ENCODE measurements around the gene LSP1. TPM values are rescaled to one million over a fixed set of nuclear protein-coding genes. Genes with fewer than 3 reads are reported as not detected.

The LSP1 gene
- total and polyA plus RNA-seq, 2 of the 13 experiments (the other 11 are each of a cell fraction or from before 2014, with no cell fraction given), result 0.59 to 1.00 TPM

DNA sequence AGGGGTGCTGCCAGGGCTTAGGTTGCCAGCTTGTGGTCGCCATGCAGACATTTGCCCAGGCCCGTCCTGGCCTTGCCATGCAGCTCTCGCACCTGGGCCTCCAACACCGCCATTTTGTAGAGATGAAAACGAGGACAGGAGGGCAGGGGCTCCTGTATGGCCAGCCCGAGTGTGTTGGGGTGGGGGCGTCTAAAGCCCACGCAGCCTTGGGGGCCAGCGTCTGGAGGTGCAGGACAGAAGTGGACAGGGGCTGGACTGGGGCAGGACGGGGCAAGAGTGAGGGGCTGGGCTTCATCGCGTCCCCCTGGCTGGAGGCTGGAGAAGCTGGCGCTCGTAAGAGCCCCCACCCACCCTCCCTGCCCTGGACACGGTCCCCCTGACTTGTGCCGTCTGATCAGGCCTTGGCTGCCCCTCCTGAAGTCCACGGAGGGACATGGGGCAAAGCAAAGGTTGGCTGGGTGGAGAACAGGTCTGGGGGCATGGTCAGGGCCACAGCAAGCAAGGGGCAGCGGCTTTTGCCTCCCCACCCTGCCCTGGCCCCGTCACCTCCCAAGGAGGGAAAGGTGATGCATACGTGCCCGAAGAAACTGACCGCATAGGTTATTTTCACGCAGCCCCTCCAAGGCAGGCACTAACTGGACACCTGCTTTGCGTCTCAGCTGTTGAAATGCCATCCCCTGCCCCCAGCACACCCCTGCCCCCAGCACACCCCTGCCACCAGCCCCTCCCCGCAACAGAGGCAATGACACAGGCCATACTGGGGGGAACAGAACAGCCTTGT, 67.4 kb downstream of the LSP1 start:
- H3K4me1 ChIP-seq (ENCODE audit: insufficient read depth, low read length), result no peaks in the 10 kb centered on the region
- no peak overlapping the region for H3K27ac ChIP-seq (ENCODE audit: extremely low read length, insufficient read depth, low read length)
- no peak overlapping the region for H2AFZ ChIP-seq (ENCODE audit: low read length)
- FAIRE-seq, result no peak
- ChIA-PET CTCF (ENCODE audit: low intra/inter-chr PET ratio, low total read pairs) (no interaction called here), POLR2A (no interaction called here)
- ATAC-seq, result no peak
- no peaks in the 10 kb centered on the region for H4K20me1 ChIP-seq (ENCODE audit: insufficient read depth, low read length)
- intact Hi-C loops (cut with micrococcal nuclease; ENCODE audit: unreplicated experiment), result no loop called here
- no peak overlapping the region for H3K4me3 ChIP-seq (replicated peaks in 1 of 3; ENCODE audit: insufficient read depth in 1 of 3, low read depth in 2 of 3, low read length in 3 of 3)
- no peaks in the 10 kb centered on the region for H3K79me2 ChIP-seq (ENCODE audit: insufficient read depth, low read length)
- H3K9ac ChIP-seq (ENCODE audit: insufficient read depth, low read depth, low read length), result no peak overlapping the region
- no peaks in the 10 kb centered on the region for H3K9me3 ChIP-seq (ENCODE audit: low read length)
- TF ChIP-seq ZNF484 (CRISPR knock-in tag; IDR thresholded peaks at IDR 0.05; ENCODE audit: borderline replicate concordance, low read depth) (no peak), SIX4 (CRISPR knock-in tag; IDR thresholded peaks at IDR 0.05) (no peak), ZNF451 (CRISPR knock-in tag; IDR thresholded peaks at IDR 0.05) (no peak), NKX3-1 (CRISPR knock-in tag; IDR thresholded peaks at IDR 0.05) (no peak), ZNF510 (CRISPR knock-in tag; IDR thresholded peaks at IDR 0.05; ENCODE audit: low read depth) (no peak), YEATS4 (CRISPR knock-in tag; IDR thresholded peaks at IDR 0.05; ENCODE audit: borderline replicate concordance) (no peak), ZNF652 (CRISPR knock-in tag; IDR thresholded peaks at IDR 0.05; ENCODE audit: borderline replicate concordance, low read depth) (no peak), GZF1 (CRISPR knock-in tag; IDR thresholded peaks at IDR 0.05) (no peak), MAFG (CRISPR knock-in tag; IDR thresholded peaks at IDR 0.05) (no peak), ZNF431 (CRISPR knock-in tag; IDR thresholded peaks at IDR 0.05; ENCODE audit: borderline replicate concordance, low read depth) (no peak), IKZF4 (CRISPR knock-in tag; IDR thresholded peaks at IDR 0.05; ENCODE audit: borderline replicate concordance, low read depth, not compliant biosample characterization) (no peak), ZNF839 (CRISPR knock-in tag; IDR thresholded peaks at IDR 0.05; ENCODE audit: borderline replicate concordance) (no peak), FOXK1 (CRISPR knock-in tag; IDR thresholded peaks at IDR 0.05; ENCODE audit: borderline replicate concordance, low read depth) (no peak), NFYB (CRISPR knock-in tag; IDR thresholded peaks at IDR 0.05) (no peak), THYN1 (CRISPR knock-in tag; IDR thresholded peaks at IDR 0.05; ENCODE audit: borderline replicate concordance, low read depth) (no peak), RBFOX2 (IDR thresholded peaks at IDR 0.05; ENCODE audit: low read depth, low read length) (no peak)
- TF ChIP-seq, protein P1, sequence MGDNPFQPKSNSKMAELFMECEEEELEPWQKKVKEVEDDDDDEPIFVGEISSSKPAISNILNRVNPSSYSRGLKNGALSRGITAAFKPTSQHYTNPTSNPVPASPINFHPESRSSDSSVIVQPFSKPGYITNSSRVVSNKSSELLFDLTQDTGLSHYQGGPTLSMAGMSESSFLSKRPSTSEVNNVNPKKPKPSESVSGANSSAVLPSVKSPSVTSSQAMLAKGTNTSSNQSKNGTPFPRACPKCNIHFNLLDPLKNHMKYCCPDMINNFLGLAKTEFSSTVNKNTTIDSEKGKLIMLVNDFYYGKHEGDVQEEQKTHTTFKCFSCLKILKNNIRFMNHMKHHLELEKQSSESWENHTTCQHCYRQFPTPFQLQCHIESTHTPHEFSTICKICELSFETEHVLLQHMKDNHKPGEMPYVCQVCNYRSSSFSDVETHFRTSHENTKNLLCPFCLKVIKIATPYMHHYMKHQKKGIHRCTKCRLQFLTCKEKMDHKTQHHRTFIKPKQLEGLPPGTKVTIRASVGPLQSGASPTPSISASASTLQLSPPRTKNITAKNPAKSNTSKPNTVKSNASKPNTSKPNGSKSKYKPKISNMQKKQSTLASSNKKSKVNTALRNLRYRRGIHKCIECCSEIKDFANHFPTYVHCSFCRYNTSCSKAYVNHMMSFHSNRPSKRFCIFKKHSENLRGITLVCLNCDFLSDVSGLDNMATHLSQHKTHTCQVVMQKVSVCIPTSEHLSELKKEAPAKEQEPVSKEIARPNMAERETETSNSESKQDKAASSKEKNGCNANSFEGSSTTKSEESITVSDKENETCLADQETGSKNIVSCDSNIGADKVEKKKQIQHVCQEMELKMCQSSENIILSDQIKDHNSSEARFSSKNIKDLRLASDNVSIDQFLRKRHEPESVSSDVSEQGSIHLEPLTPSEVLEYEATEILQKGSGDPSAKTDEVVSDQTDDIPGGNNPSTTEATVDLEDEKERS (CRISPR knock-in tag; IDR thresholded peaks at IDR 0.05), result no peak
- TF ChIP-seq, protein P2, sequence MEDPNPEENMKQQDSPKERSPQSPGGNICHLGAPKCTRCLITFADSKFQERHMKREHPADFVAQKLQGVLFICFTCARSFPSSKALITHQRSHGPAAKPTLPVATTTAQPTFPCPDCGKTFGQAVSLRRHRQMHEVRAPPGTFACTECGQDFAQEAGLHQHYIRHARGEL (CRISPR knock-in tag; IDR thresholded peaks at IDR 0.05), result no peak
- TF ChIP-seq, protein P3, sequence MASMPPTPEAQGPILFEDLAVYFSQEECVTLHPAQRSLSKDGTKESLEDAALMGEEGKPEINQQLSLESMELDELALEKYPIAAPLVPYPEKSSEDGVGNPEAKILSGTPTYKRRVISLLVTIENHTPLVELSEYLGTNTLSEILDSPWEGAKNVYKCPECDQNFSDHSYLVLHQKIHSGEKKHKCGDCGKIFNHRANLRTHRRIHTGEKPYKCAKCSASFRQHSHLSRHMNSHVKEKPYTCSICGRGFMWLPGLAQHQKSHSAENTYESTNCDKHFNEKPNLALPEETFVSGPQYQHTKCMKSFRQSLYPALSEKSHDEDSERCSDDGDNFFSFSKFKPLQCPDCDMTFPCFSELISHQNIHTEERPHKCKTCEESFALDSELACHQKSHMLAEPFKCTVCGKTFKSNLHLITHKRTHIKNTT (CRISPR knock-in tag; IDR thresholded peaks at IDR 0.05), result no peak
- TF ChIP-seq, protein P4, sequence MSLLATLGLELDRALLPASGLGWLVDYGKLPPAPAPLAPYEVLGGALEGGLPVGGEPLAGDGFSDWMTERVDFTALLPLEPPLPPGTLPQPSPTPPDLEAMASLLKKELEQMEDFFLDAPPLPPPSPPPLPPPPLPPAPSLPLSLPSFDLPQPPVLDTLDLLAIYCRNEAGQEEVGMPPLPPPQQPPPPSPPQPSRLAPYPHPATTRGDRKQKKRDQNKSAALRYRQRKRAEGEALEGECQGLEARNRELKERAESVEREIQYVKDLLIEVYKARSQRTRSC (CRISPR knock-in tag; IDR thresholded peaks at IDR 0.05; ENCODE audit: low read depth), result no peak
- WGBS (ENCODE audit: low lambda C conversion rate), result 48% methylated on average over 21 of the region's 25 CpGs
- H3K27me3 ChIP-seq (ENCODE audit: control insufficient read depth in 1 of 2, insufficient read depth in 2 of 2, low read length in 2 of 2), result peaks cover 25 to 65% of the 10 kb centered on the region in 2 experiments
- no peaks in the 10 kb centered on the region for H3K36me3 ChIP-seq (replicated peaks in 1 of 2; ENCODE audit: control insufficient read depth in 1 of 2, insufficient read depth in 2 of 2, low read length in 2 of 2)
- in situ Hi-C loops (cut with HindIII; ENCODE audit: extremely low pct_ligation_motif_present, low pct_unique_long_range_greater_than_20kb), result no loop called here
- no TSS peak for BruUV-seq (replicated peaks)
- no peak for DNase-seq (ENCODE audit: low spot score)
- no peak overlapping the region for H3K4me2 ChIP-seq (ENCODE audit: low read depth, low read length)

Data from HepG2 (cell line).